Prostate gland (tissue), 2 donors: ENCODE data around the gene DIPK1C. TPM values are rescaled to one million over a fixed set of nuclear protein-coding genes. Genes with fewer than 3 reads are reported as not detected.

Experiments
- DNase-seq: peaks from one replicate; pipeline ENCODE4 v3.0.0-alpha.2; 2019; ENCODE audit warnings: low spot score
- H3K27ac ChIP-seq, 2 donors: fragments of 200-600 bp; sonication (generic); 2 replicates each; pipeline ENCODE4 v1.5.1; 2017 to 2019
- H3K27me3 ChIP-seq: fragments of 200-600 bp; sonication (generic); replicated peaks from 2 replicates; pipeline ENCODE4 v1.5.1; 2019; ENCODE audit not compliant: insufficient read depth
- H3K36me3 ChIP-seq, 2 donors: fragments of 200-600 bp; sonication (generic); 1 replicate in 1 of 2; 2 replicates in 1 of 2; pipeline versions ENCODE4 v1.5.1 to v1.8.1; 2017 to 2019
- H3K4me1 ChIP-seq: fragments of 200-600 bp; sonication (generic); replicated peaks from 2 replicates; pipeline ENCODE4 v1.5.1; 2019
- H3K4me3 ChIP-seq, 2 donors: fragments of 200-600 bp; sonication (generic); 2 replicates each; pipeline ENCODE4 v1.5.1; 2017 to 2019
- H3K9me3 ChIP-seq: fragments of 200-600 bp; sonication (generic); 2 replicates; pipeline ENCODE4 v1.5.1; 2017
- CTCF ChIP-seq, 4 experiments: fragments of 200-600 bp in 2 of 4; fragments of 450-650 bp in 2 of 4; sonication (generic) in 2 of 4; IDR thresholded peaks; 1 replicate in 3 of 4; 2 replicates in 1 of 4; pipeline ENCODE4 v1.5.1; 2016 to 2019; ENCODE audit warnings: antibody characterized with exemption in 4 of 4, mild to moderate bottlenecking in 2 of 4, moderate library complexity in 2 of 4
- POLR2A ChIP-seq: fragments of 450-650 bp; IDR thresholded peaks from one replicate; pipeline ENCODE4 v1.6.1; 2016; ENCODE audit warnings: antibody characterized with exemption, mild to moderate bottlenecking
- POLR2AphosphoS5 ChIP-seq: sonication (generic); formaldehyde crosslinking; IDR thresholded peaks from one replicate; pipeline ENCODE4 v1.6.1; 2017; ENCODE audit warnings: antibody characterized with exemption
- WGBS: methylation state at CpG from one replicate; pipeline ENCODE4 v1.1.5; 2018; 5-methylcytosine and 5-hydroxymethylcytosine counted together
- intact Hi-C: fragments of 100-400 bp; cut with DNase I; formaldehyde crosslinking; loops from one replicate; pipeline ENCODE4 v1.14.2; 2022
- total RNA-seq, 2 donors: library from RNA; depleted of rRNA; stranded (reverse); fragments of >200 nt; gene quantifications; one replicate each; pipeline ENCODE4 v1.1.0, GENCODE V29; 2016

The DIPK1C gene
- total RNA-seq, 2 donors from 2014 or later: 10.8 TPM; not detected in 1

- no peaks in the 10 kb centered on the region for H3K36me3 ChIP-seq
- TF ChIP-seq CTCF (IDR thresholded peaks at IDR 0.05): no peak
- no peak for TF ChIP-seq POLR2AphosphoS5
- TF ChIP-seq POLR2A: no peak
- no peaks in the 10 kb centered on the region for H3K27me3 ChIP-seq
- no peaks in the 10 kb centered on the region for H3K9me3 ChIP-seq
- no peak overlapping the region for H3K4me3 ChIP-seq
- H3K4me1 ChIP-seq: no peaks in the 10 kb centered on the region
- no peak overlapping the region for H3K27ac ChIP-seq
- 50% methylated on average over 14 of the region's 14 CpGs for WGBS
- intact Hi-C loops: no loop called here
- no peak for DNase-seq
Measured at GRCh38 chr18:74399091-74399887, 57.8 kb downstream of the DIPK1C start.

GRCh38 chr18:74397572-74397971 is 59.5 kb downstream of the DIPK1C start:
- 87% methylated on average over 6 of the region's 7 CpGs for WGBS
- no peak for DNase-seq
- intact Hi-C loops: no loop called here

GRCh38 chr18:74396171-74397169 is 60.6 kb downstream of the DIPK1C start:
- 40% methylated on average over 16 of the region's 16 CpGs for WGBS
- no peak for TF ChIP-seq POLR2AphosphoS5
- no peak for TF ChIP-seq CTCF (IDR thresholded peaks at IDR 0.05)
- TF ChIP-seq POLR2A: no peak
- Histone ChIP-seq H3K4me3 (no peak overlapping the region), H3K27ac (no peak overlapping the region), H3K9me3 (no peaks in the 10 kb centered on the region), H3K36me3 (no peaks in the 10 kb centered on the region), H3K4me1 (no peaks in the 10 kb centered on the region), H3K27me3 (no peaks in the 10 kb centered on the region)
- intact Hi-C loops: no loop called here
- DNase-seq: no peak

More at GRCh38 chr18:74397572-74397971, 59.5 kb downstream of the DIPK1C start:
- Histone ChIP-seq H3K9me3 (no peaks in the 10 kb centered on the region), H3K27ac (no peak overlapping the region), H3K4me3 (no peak overlapping the region), H3K36me3 (no peaks in the 10 kb centered on the region), H3K27me3 (no peaks in the 10 kb centered on the region), H3K4me1 (no peaks in the 10 kb centered on the region)
- TF ChIP-seq POLR2A (no peak), POLR2AphosphoS5 (no peak), CTCF (IDR thresholded peaks at IDR 0.05) (no peak)

- intact Hi-C loops: no loop called here
- H3K27ac ChIP-seq: no peak overlapping the region
- no peaks in the 10 kb centered on the region for H3K36me3 ChIP-seq
- H3K4me3 ChIP-seq: no peak overlapping the region
- TF ChIP-seq POLR2A (no peak), POLR2AphosphoS5 (no peak), CTCF (IDR thresholded peaks at IDR 0.05) (no peak)
- no peaks in the 10 kb centered on the region for H3K27me3 ChIP-seq
- WGBS: 63% methylated on average over 9 of the region's 9 CpGs
- no peaks in the 10 kb centered on the region for H3K9me3 ChIP-seq
- no peaks in the 10 kb centered on the region for H3K4me1 ChIP-seq
- no peak for DNase-seq
Measured at GRCh38 chr18:74395648-74396154, 61.4 kb downstream of the DIPK1C start.
